GM23338 (cell line): ENCODE data around the gene RHOH. TPM values are rescaled to one million over a fixed set of nuclear protein-coding genes. Genes with fewer than 3 reads are reported as not detected.

Source experiments
- ETS1 ChIP-seq: IDR thresholded peaks from 2 replicates; pipeline ENCODE4 v1.6.1; 2016; ENCODE audit warnings: antibody characterized with exemption
- EZH2 ChIP-seq: fragments of 200-600 bp; sonication (generic); IDR thresholded peaks from one replicate; pipeline ENCODE4 v1.8.0; 2017; ENCODE audit warnings: antibody characterized with exemption, mild to moderate bottlenecking, low read depth; ENCODE audit not compliant: unreplicated experiment
- EZH2phosphoT487 ChIP-seq: fragments of 200-600 bp; sonication (generic); IDR thresholded peaks from one replicate; pipeline ENCODE4 v1.8.1; 2018; ENCODE audit warnings: antibody characterized with exemption; ENCODE audit not compliant: unreplicated experiment
- REST ChIP-seq: IDR thresholded peaks from one replicate; pipeline ENCODE4 v1.6.1; 2018; ENCODE audit warnings: antibody characterized with exemption; ENCODE audit not compliant: unreplicated experiment
- ZNF331 ChIP-seq: fragments of 250-450 bp; sonication (Bioruptor Pico); IDR thresholded peaks from 2 replicates; pipeline ENCODE4 v1.5.0; 2020; ENCODE audit warnings: low read depth, mild to moderate bottlenecking, moderate library complexity
- ZNF462 ChIP-seq: fragments of 250-450 bp; sonication (Bioruptor Pico); IDR thresholded peaks from 2 replicates; pipeline ENCODE4 v1.5.0; 2020; ENCODE audit warnings: mild to moderate bottlenecking, moderate library complexity
- polyA plus RNA-seq: library from polyadenylated mRNA; unstranded; fragments of >200 nt; fragmentation: Nextera tagmentation; extraction: Ambion mirVana; gene quantifications from 2 replicates; pipeline ENCODE4 v1.2.1, GENCODE V29; 2016
- total RNA-seq: library from RNA; depleted of rRNA; stranded (reverse); fragments of >200 nt; shearing (Covaris generic); gene quantifications from 2 replicates; pipeline ENCODE4 v1.2.3, GENCODE V29; 2014

RHOH gene
- total and polyA plus RNA-seq, 2 experiments from 2014 or later: 2.2 to 3.7 TPM

- no peak for TF ChIP-seq ZNF462 (CRISPR knock-in tag)
- no peak for TF ChIP-seq EZH2phosphoT487
- no peak for TF ChIP-seq REST
- TF ChIP-seq ETS1: no peak
- TF ChIP-seq EZH2: no peak
- no peak for TF ChIP-seq ZNF331 (CRISPR knock-in tag)
These were observed 2.1 kb upstream of the RHOH start (continued) for GRCh38 chr4:40194602-40195161.
